DOHH2 (cell line): ENCODE measurements around the gene OR4S1.

Source experiments
- H3F3A ChIP-seq: fragments of 200-600 bp; sonication (generic), shearing (Covaris generic); 2 replicates; pipeline ENCODE4 v1.6.0; 2016; ENCODE audit warnings: antibody characterized with exemption, mild to moderate bottlenecking; ENCODE audit not compliant: control insufficient read depth, insufficient read depth
- H3K27ac ChIP-seq: fragments of 200-600 bp; sonication (generic); 2 replicates; pipeline ENCODE4 v1.5.1; 2014; ENCODE audit warnings: low read depth, mild to moderate bottlenecking, low read length, moderate library complexity
- H3K27me3 ChIP-seq: fragments of 200-600 bp; sonication (generic); 2 replicates; pipeline ENCODE4 v1.6.1; 2014; ENCODE audit warnings: mild to moderate bottlenecking, low read length, mixed read lengths; ENCODE audit not compliant: control insufficient read depth
- H3K36me3 ChIP-seq: fragments of 200-600 bp; sonication (generic); 2 replicates; pipeline ENCODE4 v1.6.1; 2014; ENCODE audit warnings: mild to moderate bottlenecking, low read length, moderate library complexity, mixed read lengths; ENCODE audit not compliant: control insufficient read depth
- H3K4me1 ChIP-seq: fragments of 200-600 bp; sonication (generic); 2 replicates; pipeline ENCODE4 v1.6.1; 2014; ENCODE audit warnings: mild to moderate bottlenecking, low read length, mixed read lengths; ENCODE audit not compliant: control insufficient read depth
- H3K4me2 ChIP-seq: fragments of 200-600 bp; sonication (generic); 2 replicates; pipeline ENCODE4 v1.6.0; 2014; ENCODE audit warnings: mild to moderate bottlenecking, low read length, moderate library complexity
- H3K4me3 ChIP-seq: fragments of 200-600 bp; sonication (generic); 2 replicates; pipeline ENCODE4 v1.5.1; 2014; ENCODE audit warnings: mild to moderate bottlenecking, low read length, mixed read lengths
- H3K79me2 ChIP-seq: fragments of 200-600 bp; sonication (generic); 2 replicates; pipeline ENCODE4 v1.6.1; 2014; ENCODE audit warnings: mild to moderate bottlenecking, low read length, mixed read lengths; ENCODE audit not compliant: control insufficient read depth
- H3K9me2 ChIP-seq: fragments of 200-600 bp; sonication (generic); replicated peaks from 2 replicates; pipeline ENCODE4 v1.6.1; 2014; ENCODE audit warnings: mild to moderate bottlenecking, low read length, mixed read lengths; ENCODE audit not compliant: control insufficient read depth
- H3K9me3 ChIP-seq: fragments of 200-600 bp; sonication (generic); 2 replicates; pipeline ENCODE4 v1.6.1; 2014; ENCODE audit warnings: antibody characterized with exemption, low read length, mixed read lengths; ENCODE audit not compliant: control insufficient read depth, insufficient read depth
- H4K20me1 ChIP-seq: fragments of 200-600 bp; sonication (generic); 2 replicates; pipeline ENCODE4 v1.6.0; 2014; ENCODE audit warnings: low read depth, mild to moderate bottlenecking, antibody characterized with exemption, low read length, moderate library complexity; ENCODE audit not compliant: control insufficient read depth, insufficient read depth
- CTCF ChIP-seq: fragments of 200-600 bp; sonication (generic); IDR thresholded peaks from one replicate; pipeline ENCODE4 v1.5.1; 2014; ENCODE audit warnings: antibody characterized with exemption, mild to moderate bottlenecking, low read depth, low read length; ENCODE audit not compliant: poor library complexity, severe bottlenecking
- EZH2phosphoT487 ChIP-seq: fragments of 200-600 bp; sonication (generic); IDR thresholded peaks from 2 replicates; pipeline ENCODE4 v1.6.1; 2017; ENCODE audit warnings: borderline replicate concordance, mild to moderate bottlenecking, antibody characterized with exemption, low read length, moderate library complexity, mixed read lengths

The OR4S1 gene

GRCh38 chr11:48305923-48306322, at the start of gene OR4S1:
OR4S1 (plus strand) TSS chr11:48306223; CDS start chr11:48306223, 0 bp downstream.
- Histone ChIP-seq H3K36me3 (no peaks in the 10 kb centered on the region), H3K9me3 (no peaks in the 10 kb centered on the region), H3K27ac (no peak within 1 kb of the TSS), H3K4me1 (no peaks in the 10 kb centered on the region), H3K27me3 (no peaks in the 10 kb centered on the region), H4K20me1 (no peaks in the 10 kb centered on the region), H3K9me2 (no peaks in the 10 kb centered on the region), H3K4me2 (no peak within 1 kb of the TSS), H3K79me2 (no peaks in the 10 kb centered on the region), H3F3A (no peaks in the 10 kb centered on the region), H3K4me3 (no peak within 1 kb of the TSS)
- no peak for TF ChIP-seq EZH2phosphoT487
- TF ChIP-seq CTCF = no peak

- Histone ChIP-seq H3K9me3 (no peaks in the 10 kb centered on the region), H3K79me2 (no peaks in the 10 kb centered on the region), H3K27me3 (no peaks in the 10 kb centered on the region), H3K9me2 (no peaks in the 10 kb centered on the region), H3K36me3 (no peaks in the 10 kb centered on the region), H4K20me1 (no peaks in the 10 kb centered on the region), H3K27ac (no peak overlapping the region), H3K4me3 (no peak overlapping the region), H3K4me1 (no peaks in the 10 kb centered on the region), H3F3A (no peaks in the 10 kb centered on the region), H3K4me2 (no peak overlapping the region)
- TF ChIP-seq CTCF (no peak), EZH2phosphoT487 (no peak)
These were observed 44.4 kb upstream of the OR4S1 start for GRCh38 chr11:48261600-48261999.

- H3K9me3 ChIP-seq = no peaks in the 10 kb centered on the region
- TF ChIP-seq EZH2phosphoT487 = no peak
- no peak for TF ChIP-seq CTCF
- no peak within 1 kb of the TSS for H3K4me2 ChIP-seq
- H3K4me1 ChIP-seq = no peaks in the 10 kb centered on the region
- no peaks in the 10 kb centered on the region for H3K27me3 ChIP-seq
- no peak within 1 kb of the TSS for H3K4me3 ChIP-seq
- no peaks in the 10 kb centered on the region for H3K36me3 ChIP-seq
- no peak within 1 kb of the TSS for H3K27ac ChIP-seq
- no peaks in the 10 kb centered on the region for H3K9me2 ChIP-seq
- H4K20me1 ChIP-seq = no peaks in the 10 kb centered on the region
- no peaks in the 10 kb centered on the region for H3K79me2 ChIP-seq
- H3F3A ChIP-seq = no peaks in the 10 kb centered on the region
These were observed 42.6 kb upstream of the OR4S1 start, which contains the start of gene OR4X1 for GRCh38 chr11:48263423-48263911. OR4X1 (plus strand) TSS chr11:48263861; CDS start chr11:48263861, 0 bp downstream.

- Histone ChIP-seq H3K4me3 (no peak overlapping the region), H3K27me3 (no peaks in the 10 kb centered on the region), H3K4me1 (no peaks in the 10 kb centered on the region), H3K4me2 (no peak overlapping the region), H4K20me1 (no peaks in the 10 kb centered on the region), H3F3A (no peaks in the 10 kb centered on the region), H3K9me3 (no peaks in the 10 kb centered on the region), H3K9me2 (no peaks in the 10 kb centered on the region), H3K36me3 (no peaks in the 10 kb centered on the region), H3K27ac (no peak overlapping the region), H3K79me2 (no peaks in the 10 kb centered on the region)
- TF ChIP-seq CTCF = no peak
- no peak for TF ChIP-seq EZH2phosphoT487
These were observed 35.4 kb upstream of the OR4S1 start for GRCh38 chr11:48270621-48271020.
